ENCODE measurements around the gene SYNCRIP. TPM values are rescaled to one million over a fixed set of nuclear protein-coding genes. Genes with fewer than 3 reads are reported as not detected.

Gene SYNCRIP
- total and polyA plus RNA-seq, 3 donors from 2014 or later: 51.6 to 67.0 (median 55.1) TPM

GRCh38 chr6:85581572-85581971 is 61.1 kb downstream of the SYNCRIP start:
- intact Hi-C loops (cut with DNase I; ENCODE audit: low total_unique reads): no loop called here
- no peaks in the 10 kb centered on the region for H3K4me1 ChIP-seq
- no peak for TF ChIP-seq CTCF (IDR thresholded peaks at IDR 0.05)
- TF ChIP-seq POLR2A (IDR thresholded peaks at IDR 0.05): no peak
- H3K27me3 ChIP-seq: no peaks in the 10 kb centered on the region
- H3K9me3 ChIP-seq: no peaks in the 10 kb centered on the region
- no peak overlapping the region for H3K4me3 ChIP-seq
- no peaks in the 10 kb centered on the region for H3K36me3 ChIP-seq (ENCODE audit: low read depth, missing control alignments)
- no peak overlapping the region for H3K27ac ChIP-seq
- no peak for DNase-seq

- DNase-seq: no peak
- 91 to 100% methylated on average over 1 of the region's 1 CpG for WGBS, 2 donors
- intact Hi-C loops (cut with DNase I; ENCODE audit: low total_unique reads): no loop called here
- Histone ChIP-seq H3K27me3 (no peaks in the 10 kb centered on the region), H3K9me3 (no peaks in the 10 kb centered on the region), H3K27ac (no peak overlapping the region), H3K4me1 (no peaks in the 10 kb centered on the region), H3K36me3 (ENCODE audit: low read depth, missing control alignments) (no peaks in the 10 kb centered on the region), H3K4me3 (no peak overlapping the region)
- TF ChIP-seq POLR2A (IDR thresholded peaks at IDR 0.05): no peak
- TF ChIP-seq CTCF (IDR thresholded peaks at IDR 0.05): no peak
Measured at GRCh38 chr6:85580878-85581267, 61.8 kb downstream of the SYNCRIP start.

- 91 to 93% methylated on average over 5 of the region's 5 CpGs for WGBS, 2 donors
- no peak for DNase-seq
- H3K27ac ChIP-seq: no peak overlapping the region
Measured at GRCh38 chr6:85580118-85580877, 62.4 kb downstream of the SYNCRIP start.

GRCh38 chr6:85579581-85579980 is 63.1 kb downstream of the SYNCRIP start:
- WGBS, 2 donors: 85 to 96% methylated on average over 4 of the region's 4 CpGs
- Histone ChIP-seq H3K4me1 (no peaks in the 10 kb centered on the region), H3K9me3 (no peaks in the 10 kb centered on the region), H3K4me3 (no peak overlapping the region), H3K36me3 (ENCODE audit: low read depth, missing control alignments) (no peaks in the 10 kb centered on the region), H3K27ac (no peak overlapping the region), H3K27me3 (no peaks in the 10 kb centered on the region)
- intact Hi-C loops (cut with DNase I; ENCODE audit: low total_unique reads): no loop called here
- no peak for DNase-seq
- TF ChIP-seq POLR2A (IDR thresholded peaks at IDR 0.05): no peak
- TF ChIP-seq CTCF (IDR thresholded peaks at IDR 0.05): no peak

More at GRCh38 chr6:85580118-85580877, 62.4 kb downstream of the SYNCRIP start:
- no peaks in the 10 kb centered on the region for H3K27me3 ChIP-seq
- no peaks in the 10 kb centered on the region for H3K9me3 ChIP-seq
- no peaks in the 10 kb centered on the region for H3K36me3 ChIP-seq (ENCODE audit: low read depth, missing control alignments)
- H3K4me3 ChIP-seq: no peak overlapping the region
- intact Hi-C loops (cut with DNase I; ENCODE audit: low total_unique reads): no loop called here
- TF ChIP-seq CTCF (IDR thresholded peaks at IDR 0.05) (no peak), POLR2A (IDR thresholded peaks at IDR 0.05) (no peak)
- H3K4me1 ChIP-seq: no peaks in the 10 kb centered on the region

- intact Hi-C loops (cut with DNase I; ENCODE audit: low total_unique reads): no loop called here
- H3K4me3 ChIP-seq: no peak overlapping the region
- DNase-seq: no peak
- no peak overlapping the region for H3K27ac ChIP-seq
- H3K36me3 ChIP-seq (ENCODE audit: low read depth, missing control alignments): no peaks in the 10 kb centered on the region
- H3K27me3 ChIP-seq: no peaks in the 10 kb centered on the region
- no peaks in the 10 kb centered on the region for H3K4me1 ChIP-seq
- TF ChIP-seq CTCF (IDR thresholded peaks at IDR 0.05): no peak
- TF ChIP-seq POLR2A (IDR thresholded peaks at IDR 0.05): no peak
- 87 to 90% methylated on average over 2 of the region's 2 CpGs for WGBS, 2 donors
- H3K9me3 ChIP-seq: no peaks in the 10 kb centered on the region
Measured at GRCh38 chr6:85576476-85576875, 66.2 kb downstream of the SYNCRIP start.
